Fibroblast of gingiva (primary cell): ENCODE results near the gene GPR153.

Experiments
- DNase-seq: peaks from one replicate; pipeline ENCODE4 v3.0.0-alpha.2; 2011; ENCODE audit warnings: low read depth

The GPR153 gene

DNA sequence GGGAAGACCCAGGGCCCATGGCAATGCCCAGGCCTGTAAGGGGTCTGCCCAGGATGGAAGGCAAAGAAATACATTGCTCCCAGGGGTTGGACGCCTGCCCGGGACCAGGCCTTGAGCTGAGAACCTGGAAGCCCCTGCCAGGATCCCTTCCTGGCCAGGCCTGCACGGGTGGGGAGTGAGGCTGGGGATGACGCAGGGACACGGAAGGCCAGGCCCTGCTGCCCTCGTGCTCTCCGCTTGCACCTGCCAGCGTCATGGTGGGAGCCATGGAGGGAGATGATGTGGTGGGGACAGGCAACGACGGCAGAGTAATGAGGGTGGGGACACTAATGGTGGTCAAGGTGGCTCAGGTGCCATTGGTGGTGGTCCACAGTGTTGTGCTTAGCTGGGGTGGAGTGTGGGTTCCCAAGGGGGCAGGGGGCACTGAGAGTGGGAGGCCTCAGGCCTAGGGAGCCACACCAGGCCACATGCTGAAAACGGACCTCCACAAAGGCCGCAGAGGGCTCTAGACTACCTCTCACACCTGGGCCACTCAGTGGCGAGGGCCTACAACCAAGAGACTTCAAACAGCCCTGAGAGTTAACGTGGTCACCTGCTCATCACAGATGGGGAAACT lies 12.6 kb downstream of the GPR153 start:
- no peak for DNase-seq

DNA sequence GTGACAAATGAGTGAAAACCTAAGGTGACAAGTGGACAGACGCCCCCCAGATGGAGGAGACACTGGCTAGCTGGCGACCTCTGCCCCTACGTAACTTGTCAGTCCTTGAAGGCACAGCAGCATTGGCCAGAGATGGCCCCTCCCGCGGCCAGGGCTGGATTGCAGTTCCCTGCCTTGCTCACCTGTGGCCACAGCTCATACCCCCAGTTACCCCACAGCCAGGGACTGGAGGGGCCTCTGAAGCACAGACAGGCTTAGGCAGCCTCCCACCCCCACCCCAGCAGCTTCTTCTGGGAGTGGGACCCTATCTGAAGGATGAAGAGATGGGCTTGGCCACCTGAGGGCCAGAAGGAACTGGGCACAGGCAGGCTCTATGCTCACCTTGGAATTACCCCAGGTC lies 13.2 kb downstream of the GPR153 start:
- DNase-seq, result no peak

DNA sequence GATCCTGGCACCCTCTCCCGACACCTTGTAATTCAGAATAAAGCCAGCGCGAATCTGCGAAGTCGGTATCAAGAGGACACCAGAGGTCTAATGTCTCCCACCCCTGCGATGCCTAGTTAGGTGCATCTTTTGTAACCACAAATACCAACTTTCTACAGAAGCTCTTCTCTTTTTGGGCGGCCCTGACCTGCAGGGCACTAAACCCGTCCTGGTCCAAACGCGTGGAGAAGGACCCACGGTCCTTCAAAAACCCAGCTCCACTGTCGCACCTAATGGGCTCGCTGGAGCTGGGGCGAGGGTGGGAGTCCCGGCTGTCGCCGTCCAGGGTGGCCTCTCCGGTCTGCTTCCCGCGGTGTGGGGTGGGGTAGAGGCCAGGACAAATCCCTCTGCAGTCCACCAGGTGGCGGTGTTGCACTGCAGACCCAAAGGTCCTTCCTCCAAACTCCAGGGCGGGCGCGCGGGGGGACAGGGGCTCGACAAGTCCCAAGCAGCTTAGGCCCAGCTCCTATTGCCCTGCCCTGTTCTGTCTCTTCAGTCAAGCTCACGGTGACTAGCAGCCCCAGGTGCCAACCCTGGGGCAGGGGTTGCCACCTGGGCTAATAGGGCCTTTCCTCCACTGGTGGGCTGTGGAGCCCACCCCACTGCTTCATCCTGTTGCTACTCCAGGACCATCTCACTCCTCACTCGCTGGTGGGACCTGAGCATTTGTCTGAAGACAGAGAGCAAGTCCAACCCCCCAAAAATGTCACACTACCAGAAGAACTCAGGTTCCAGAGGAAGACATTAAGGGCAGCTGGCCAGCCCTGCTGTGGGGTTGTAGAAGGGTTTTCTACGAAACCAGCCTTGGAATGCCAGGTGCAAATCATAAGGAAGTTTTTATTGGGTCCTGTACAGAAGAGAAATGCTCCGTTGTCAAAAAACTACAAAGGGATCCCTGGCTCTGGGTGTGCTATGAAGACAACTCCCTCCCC lies 14.1 kb downstream of the GPR153 start:
- DNase-seq, result peak; percentile 60

DNA sequence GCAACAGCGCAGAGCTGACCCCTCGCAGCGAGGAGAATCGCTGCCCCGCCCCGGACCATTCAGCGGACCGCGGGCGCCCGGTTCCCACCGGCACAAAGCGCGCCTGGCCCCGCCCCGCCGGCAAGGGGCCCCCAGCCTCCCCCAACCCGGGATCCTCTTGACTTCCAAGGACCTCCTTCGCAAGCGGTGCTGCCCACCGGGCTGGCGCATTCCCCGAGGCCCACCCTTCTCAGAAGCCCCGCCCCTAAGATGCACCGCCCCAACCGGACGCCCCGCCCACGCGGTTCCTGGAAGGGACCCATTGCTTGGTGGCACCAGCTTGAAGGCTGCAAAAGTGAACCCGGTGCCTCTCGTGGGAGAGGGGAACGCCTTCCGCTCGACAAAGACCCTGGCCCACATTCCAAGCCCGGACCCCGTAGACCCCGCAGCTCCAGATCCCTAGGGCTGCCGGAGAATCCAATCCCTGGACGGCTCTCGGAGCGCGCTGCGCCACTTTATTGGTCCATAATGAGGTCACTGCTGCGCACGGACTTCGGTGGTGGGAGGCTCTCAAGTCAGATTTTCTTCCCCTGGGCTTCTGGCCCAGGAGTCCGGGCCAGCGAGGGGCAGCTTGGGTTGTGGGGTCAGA lies 14.9 kb downstream of the GPR153 start:
- DNase-seq, result no peak

DNA sequence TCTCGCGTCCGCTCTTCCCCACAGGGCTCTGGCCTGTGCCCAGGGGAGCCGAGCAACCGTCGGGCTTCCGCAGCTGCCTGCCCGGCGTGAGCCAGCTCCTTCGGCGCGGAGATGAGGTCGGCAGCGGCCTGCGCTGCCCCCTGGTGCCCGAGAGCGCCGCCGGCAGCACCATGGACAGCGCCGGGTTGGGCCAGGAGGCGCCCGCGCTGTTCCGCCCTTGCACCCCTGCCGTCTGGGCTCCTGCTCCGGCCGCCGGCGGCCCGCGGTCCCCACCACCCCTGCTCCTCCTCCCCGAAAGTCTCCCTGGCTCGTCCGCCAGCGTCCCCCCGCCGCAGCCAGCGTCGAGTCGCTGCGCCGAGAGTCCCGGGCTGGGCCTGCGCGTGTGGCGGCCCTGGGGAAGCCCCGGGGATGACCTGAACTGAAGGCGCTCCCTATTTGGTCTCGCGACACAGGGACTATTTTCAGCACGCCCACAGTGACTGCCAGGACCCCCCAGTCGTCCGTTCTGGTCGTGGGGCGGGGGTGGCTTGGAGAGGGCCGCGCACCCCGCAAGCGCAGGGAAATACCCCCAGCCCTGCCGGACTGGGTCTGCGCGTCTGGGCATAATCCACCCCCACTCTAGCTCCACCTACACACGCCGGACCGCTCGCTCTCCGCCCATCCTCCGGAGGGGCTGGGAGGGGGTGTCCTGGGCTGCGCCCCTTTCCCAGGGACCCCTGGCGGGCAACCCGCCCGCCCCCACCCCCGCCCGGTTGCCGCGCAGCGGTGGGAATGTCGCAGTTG lies 15.6 kb downstream of the GPR153 start:
- DNase-seq, result peak; percentile 67

DNA sequence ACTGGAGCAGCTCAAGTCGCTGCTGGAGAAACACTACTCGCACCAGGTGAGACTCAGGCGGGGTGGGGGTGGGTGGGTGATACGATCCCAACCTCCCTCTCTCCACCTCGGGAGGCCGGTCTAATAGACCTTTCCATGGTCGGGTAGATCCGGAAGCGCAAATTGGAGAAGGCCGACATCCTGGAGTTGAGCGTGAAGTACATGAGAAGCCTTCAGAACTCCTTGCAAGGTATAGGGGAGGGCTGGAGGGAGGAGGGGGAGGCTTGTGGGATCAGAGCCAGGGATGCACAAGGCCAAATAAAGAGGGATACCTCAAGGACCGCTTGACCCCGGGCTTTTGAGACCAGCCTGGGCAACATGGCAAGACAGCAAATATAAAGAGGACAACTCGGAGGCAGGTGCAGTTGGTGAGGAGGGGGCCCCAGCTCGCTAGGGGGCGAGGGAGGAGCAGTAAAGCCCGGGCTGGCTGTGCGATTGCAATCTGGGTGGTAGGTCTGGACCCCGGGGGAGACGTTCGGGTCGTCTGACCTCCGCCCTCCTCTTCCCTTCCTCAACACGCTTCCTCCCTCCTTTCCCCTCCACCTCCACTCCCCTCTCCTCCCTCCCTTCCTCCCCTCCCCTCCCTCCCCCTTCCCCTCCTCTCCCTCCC lies 16.4 kb downstream of the GPR153 start:
- DNase-seq, result no peak

DNA sequence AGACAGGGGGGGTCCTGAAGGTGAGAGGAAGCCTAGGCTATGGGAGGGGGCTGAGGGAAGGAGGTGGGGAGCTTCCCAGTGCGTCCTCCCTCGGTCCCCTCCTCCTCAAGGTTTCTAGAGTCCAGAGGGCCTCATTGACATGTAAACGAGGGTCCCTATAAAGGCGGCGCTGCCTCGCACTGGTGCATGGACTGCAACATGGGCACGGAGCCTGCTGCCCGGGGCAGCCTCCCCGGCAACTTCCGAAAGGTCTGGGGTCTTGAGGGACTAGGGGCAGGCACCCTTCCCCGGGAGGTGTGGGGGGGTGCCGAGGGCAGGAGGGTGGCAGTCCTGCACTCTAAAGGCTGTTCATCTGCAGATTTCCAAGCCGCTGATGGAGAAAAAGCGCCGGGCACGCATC lies 16.9 kb downstream of the GPR153 start, which contains the start of gene HES3:
Gene HES3, plus strand, starts transcription at position 187 of the 400 bp plus-strand sequence. Its CDS starts 187 bp downstream, at position 374.
- DNase-seq, result no peak

DNA sequence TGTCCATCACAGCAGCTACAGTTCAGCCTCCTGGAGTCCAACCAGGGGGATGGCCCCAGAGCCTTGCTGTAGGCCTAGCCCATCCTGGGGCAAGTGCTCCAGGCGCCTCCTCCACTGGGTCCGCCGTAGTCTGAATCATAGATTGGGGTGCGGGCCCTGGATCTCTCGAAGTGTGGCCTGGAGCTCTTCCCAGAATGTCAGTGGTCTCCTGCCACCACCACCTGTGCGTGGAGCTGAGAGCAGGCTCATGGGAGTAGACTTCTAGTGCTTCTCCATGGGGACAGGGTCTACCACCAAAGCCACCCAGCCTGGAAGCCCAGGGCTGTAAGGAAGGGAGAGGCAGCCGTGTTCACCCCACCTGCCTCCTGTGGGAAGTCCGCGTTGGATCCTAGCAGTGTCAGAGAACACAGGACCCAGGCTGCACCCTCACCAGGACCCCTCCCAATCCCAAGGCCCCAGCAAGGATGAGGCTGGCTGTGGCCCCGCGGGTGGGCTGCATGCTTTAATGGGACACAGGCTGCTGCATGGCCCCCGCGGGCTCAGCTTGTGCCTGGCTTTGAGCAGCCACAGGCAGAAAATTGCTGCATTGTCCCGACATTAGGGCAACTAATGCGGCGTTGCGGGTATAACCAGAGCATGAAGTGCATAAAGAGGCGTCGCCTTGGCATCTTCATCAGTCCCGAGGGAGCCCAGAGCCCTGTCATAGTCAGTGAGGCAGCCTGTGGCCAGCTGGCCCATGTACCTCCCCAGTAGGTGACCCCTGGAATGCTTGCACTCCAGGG lies 17.7 kb downstream of the GPR153 start:
- no peak for DNase-seq

DNA sequence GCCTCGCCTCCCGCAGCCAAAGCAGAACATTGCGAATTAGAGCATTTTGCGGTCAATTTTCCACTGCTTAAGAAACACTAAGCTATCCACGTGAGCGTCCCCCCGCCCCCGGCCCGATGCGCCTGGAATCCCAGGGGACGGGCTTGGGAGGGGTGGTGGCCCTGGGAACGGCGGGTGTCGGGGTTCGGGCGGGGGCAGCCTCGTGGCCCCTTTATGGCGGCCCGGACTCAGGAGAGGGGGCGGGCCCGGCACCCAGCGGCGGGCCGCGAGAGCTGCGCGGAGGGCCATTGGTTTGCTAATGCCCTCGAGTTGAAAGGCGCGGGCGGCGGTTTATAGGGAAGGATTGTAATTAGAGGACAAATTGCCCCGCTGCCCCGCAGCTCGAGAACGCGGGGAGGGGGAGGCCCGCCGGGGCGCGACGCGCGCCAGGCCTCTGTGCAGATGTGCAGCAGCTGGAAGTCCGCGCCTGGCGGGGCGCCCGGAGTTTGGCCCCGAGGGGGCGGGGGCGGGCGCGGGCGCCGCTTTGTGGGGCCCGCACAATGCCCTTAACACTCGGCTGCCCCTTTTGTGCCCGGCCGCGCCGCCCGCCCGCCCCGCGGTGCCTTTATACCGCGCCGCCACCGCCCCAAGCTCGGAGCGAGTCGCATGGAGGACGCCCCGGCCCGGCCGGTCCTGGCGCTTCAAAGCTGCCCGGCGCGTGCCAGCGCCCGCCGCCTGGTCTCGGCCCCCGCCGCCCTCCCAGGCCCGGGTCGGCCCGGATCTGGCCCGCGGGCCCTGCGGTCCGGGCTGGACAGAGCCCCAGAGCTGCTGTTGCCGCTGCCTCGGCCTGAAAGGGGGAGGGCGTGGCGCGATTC lies 18.8 kb downstream of the GPR153 start:
- no peak for DNase-seq

DNA sequence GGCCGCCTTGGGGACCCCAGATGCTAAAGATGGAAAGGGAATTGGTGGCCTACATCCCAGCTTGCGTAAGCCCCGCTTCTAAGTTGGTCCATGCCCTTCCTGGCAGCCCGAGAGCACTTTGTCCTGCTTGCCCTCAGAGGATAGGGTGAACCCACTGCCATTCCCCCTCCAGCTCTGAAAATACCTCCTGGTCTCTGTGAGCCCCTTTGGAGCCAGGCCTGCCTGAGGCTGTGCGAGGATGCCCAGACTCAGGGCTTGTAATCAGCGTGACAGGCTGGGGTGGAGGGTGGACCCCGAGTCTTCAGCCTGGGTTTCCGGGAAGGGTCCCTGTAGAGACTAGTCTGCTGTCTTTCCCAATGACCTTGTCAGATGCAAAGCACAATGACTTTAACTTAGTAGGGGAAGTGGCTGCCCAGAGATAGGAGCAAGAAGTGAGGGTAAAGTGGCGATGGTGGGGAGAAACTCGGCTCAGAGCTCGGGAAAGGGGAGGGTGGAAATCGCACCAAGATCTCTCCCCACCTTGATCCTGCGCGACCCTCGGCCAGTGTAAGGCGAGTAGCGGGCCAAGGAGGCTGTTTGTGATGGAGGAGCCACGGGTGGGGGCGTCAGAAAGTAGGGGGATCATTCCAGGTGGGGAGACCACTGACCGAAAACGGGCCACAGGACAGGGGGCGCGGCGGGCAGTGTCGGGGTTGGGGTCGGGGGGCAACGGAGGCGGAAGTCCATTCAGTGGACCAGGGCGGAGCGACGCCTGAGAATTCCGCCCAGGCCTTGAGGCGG lies 19.6 kb downstream of the GPR153 start:
- no peak for DNase-seq

DNA sequence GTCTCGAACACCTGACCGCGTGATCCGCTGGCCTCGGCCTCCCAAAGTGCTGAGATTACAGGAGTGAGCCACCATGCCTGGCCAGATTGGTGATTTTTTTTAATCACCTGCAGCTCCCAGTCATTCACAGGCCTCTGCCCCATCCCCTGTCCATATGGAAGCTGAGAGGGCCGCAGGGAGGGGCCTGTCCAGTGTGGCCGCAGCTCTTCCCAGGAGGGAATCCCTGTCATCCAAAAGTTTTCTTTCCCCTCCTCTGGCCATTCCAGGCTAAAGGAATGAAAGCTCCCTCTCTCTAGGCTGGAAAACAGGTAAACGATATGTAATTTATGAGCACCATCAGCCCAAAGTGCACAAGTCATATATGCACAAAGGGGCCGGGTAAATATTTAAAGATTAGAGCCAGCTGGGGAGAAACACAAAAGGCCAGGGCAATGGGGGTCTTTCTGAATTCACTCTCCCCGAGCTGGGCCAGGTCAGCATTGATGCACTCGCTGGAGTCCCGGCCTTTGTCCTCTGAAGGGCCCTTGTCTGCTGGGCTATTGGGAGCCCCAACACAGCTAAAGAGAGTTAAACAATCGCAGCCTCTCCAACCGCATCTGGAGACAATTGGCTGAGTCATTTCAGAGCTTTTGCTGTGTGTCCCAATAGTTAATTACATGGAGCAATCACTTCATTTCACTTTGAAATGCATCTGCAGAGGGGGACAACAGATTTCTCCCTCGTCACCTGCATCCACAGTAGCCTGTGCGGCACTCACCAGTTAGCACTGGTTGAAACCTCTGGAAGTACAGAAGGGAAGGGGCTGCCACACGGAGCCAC lies 20.7 kb downstream of the GPR153 start:
- DNase-seq, result peak; percentile 73

DNA sequence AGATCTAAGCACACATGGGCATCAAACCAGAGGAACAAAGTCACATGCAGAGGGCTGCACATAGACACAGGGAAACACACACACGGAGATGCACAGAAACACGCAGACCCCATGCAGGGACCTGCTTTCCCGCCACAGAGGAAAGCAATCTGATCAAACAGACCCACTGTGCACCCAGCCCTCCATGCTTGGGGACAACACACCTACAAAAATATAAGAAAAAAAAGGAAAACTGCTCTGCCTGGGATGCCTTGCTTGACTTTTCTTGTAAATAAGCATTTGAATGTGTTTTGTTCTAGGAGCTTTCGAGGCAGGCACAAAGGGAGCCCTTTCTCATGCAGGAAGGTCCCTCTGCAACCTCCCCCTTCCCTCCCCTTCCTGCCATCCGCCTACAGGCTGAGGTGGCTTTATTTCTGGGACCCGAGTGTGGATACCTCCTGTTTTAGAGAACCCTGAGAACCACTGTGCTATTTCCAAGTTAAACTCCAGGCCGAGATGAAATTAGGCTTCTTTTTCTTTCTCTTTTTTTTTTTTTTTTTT lies 21.6 kb downstream of the GPR153 start:
- DNase-seq, result no peak

DNA sequence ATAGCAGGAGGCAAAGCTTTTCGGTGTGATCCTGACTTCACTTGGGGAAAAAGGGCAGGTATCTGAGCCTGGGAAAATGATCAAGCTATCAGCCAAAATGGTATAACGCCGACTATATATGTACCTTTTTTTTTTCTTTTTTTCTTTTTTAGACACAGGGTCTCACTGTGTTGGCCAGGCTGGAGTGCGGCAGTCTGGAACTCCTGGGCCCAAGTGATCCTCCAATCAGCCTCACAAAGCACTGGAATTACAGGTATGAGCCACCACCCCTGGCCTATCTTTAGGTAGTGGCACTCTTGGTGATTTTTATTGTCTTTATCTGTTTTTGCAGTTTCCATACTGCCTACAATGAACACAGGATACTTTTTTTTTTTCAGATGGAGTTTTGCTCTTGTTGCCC lies 23.8 kb downstream of the GPR153 start:
- no peak for DNase-seq

DNA sequence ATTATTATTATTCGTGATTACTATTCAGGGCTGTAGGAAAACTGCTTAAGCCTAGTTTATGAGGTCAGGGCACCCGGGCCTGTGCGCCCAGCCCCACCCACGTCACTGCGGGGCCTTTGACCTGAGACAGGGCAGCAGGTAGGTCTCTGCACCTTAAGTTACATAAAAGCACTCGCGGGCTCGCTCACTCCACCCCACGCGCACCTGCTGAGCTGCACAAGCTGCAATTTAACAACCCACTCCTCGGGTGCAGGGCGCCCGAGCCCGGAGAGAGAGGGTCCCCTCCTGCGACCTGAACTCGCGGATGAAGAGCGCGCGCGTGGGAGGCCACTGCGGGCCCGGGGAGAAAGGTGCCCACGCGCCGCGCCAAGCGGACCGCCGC lies 25.6 kb downstream of the GPR153 start:
- no peak for DNase-seq

DNA sequence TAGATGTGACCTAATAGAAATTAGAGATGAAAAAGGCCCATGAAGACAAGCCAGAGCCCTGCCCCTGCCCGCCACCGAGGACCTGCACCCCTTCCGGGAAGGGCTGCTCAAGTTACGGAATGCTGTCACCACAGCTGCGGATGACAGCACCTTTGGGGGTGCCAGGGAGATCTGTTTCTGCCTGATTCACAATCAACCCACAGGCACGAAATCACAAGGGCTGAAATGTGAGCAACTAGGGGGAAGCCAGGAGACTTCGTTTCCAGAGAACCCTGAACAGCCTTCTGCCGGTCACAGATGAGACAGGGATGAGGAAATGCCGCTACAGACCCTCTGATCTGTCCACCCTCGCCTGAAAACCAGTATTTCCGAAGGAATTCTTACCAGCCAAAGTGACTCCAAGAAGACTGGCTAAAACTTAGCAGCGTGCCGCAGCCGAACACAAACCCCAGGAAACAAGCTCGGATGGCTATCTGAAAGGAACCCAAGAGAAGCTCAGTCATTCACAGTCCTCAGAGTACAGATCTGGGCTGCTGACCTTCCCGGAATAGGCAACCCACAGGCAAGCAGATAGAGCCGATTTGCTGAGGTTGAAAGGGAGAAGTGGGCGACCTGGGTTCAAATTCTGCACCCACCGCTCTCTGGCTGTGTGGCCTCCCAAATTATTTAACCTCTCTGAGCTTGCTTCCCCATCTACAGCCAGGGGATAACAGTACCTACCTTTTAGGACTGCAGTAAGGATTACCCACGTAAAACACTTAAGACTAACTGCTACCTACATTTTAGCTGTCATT lies 26.2 kb downstream of the GPR153 start:
- peak; percentile 25 for DNase-seq

DNA sequence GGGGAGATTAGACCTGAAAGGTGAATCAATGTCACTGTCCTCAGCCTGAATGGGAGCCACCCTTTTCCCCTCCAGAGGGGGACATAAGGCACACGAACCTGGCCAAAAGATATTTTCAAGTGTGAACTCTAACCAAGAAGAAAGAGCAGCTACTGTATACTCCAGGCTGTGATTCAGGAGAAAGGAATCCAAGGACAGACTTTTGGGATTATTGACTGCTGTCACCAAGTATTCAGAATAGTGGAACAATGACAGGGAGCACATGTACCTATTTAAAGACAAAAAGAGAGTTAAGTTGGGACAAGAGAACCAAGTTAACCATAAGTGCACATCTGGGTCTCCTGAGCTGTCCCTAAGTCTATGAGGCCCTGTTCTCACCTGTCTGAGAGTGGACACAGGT lies 27.5 kb downstream of the GPR153 start:
- no peak for DNase-seq

DNA sequence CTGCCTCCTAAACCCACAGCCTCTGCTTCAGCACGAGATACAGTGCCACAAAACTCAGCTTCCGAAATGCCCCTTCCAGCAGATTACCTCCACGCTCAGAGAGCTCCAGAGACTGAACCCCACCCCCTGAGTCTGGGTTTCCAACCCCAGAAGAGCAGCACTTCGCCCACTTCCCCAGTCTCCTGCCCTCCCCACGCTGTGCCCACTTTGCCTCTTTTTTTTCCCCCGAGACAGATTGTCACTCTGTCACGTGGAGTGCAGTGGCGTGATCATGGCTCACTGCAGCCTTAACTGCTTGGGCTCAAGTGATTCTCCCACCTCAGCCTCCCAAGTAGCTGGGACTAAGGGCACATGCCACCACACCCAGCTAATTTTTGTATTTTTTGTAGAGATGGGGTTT lies 35.2 kb downstream of the GPR153 start:
- no peak for DNase-seq
